SK-N-SH (cell line): ENCODE data around the gene ARID4A. TPM values are rescaled to one million over a fixed set of nuclear protein-coding genes. Genes with fewer than 3 reads are reported as not detected.

Source experiments
- CTCF ChIA-PET: fragments of 300-600, 350-600 bp; formaldehyde crosslinking; extraction: SDS; loops from one replicate; lab custom pipeline; 2021; lab: Yijun Ruan, JAX
- POLR2A ChIA-PET: fragments of 350-600 bp; sonication (Branson Sonifier 250); formaldehyde crosslinking; extraction: SDS; loops from one replicate; lab custom pipeline; 2020; ENCODE audit warnings: antibody characterized with exemption, inconsistent platforms; lab: Yijun Ruan, JAX
- DNase-seq: peaks from one replicate; pipeline ENCODE4 v3.0.0; 2012
- H2AFZ ChIP-seq: fragments of 200-600 bp; sonication (generic); 2 replicates; pipeline ENCODE4 v1.8.1; 2016; ENCODE audit warnings: antibody characterized with exemption, mild to moderate bottlenecking, low read depth
- H3F3A ChIP-seq: fragments of 200-600 bp; sonication (generic); replicated peaks from 2 replicates; pipeline ENCODE3; 2016; ENCODE audit warnings: antibody characterized with exemption, mild to moderate bottlenecking; ENCODE audit not compliant: insufficient read depth
- H3K27ac ChIP-seq, 2 experiments: fragments of 200-500 bp in 1 of 2; fragments of 200-600 bp in 1 of 2; sonication (Bioruptor generic) in 1 of 2; sonication (generic), shearing (Covaris generic) in 1 of 2; 2 replicates each; pipeline versions ENCODE4 v1.5.1 to v1.6.1; 2014 to 2016; ENCODE audit warnings: low read depth in 2 of 2, inconsistent platforms in 1 of 2, low read length in 1 of 2, mild to moderate bottlenecking in 1 of 2, mixed read lengths in 1 of 2
- H3K27me3 ChIP-seq: fragments of 200-600 bp; sonication (generic), shearing (Covaris generic); 2 replicates; pipeline ENCODE4 v1.6.1; 2016; ENCODE audit warnings: mixed run types; ENCODE audit not compliant: insufficient read depth
- H3K36me3 ChIP-seq, 2 experiments: fragments of 200-500 bp in 1 of 2; fragments of 200-600 bp in 1 of 2; sonication (Bioruptor generic) in 1 of 2; sonication (generic) in 1 of 2; replicated peaks in 1 of 2; 2 replicates each; pipeline versions ENCODE3 to v1.5.1; 2014 to 2016; ENCODE audit warnings: low read length in 1 of 2, mild to moderate bottlenecking in 1 of 2; ENCODE audit not compliant: insufficient read depth in 2 of 2, control insufficient read depth in 1 of 2
- H3K4me1 ChIP-seq, 2 experiments: fragments of 200-500 bp in 1 of 2; fragments of 200-600 bp in 1 of 2; sonication (Bioruptor generic) in 1 of 2; sonication (generic), shearing (Covaris generic) in 1 of 2; 2 replicates each; pipeline versions ENCODE4 v1.5.1 to v1.6.1; 2014 to 2016; ENCODE audit warnings: low read depth in 1 of 2, low read length in 1 of 2, mixed run types in 1 of 2; ENCODE audit not compliant: insufficient read depth in 2 of 2, control insufficient read depth in 1 of 2
- H3K4me2 ChIP-seq: fragments of 200-600 bp; sonication (generic), shearing (Covaris generic); 2 replicates; pipeline ENCODE4 v1.6.1; 2017; ENCODE audit warnings: mixed run types
- H3K4me3 ChIP-seq, 2 experiments: fragments of 200-500 bp in 1 of 2; fragments of 200-600 bp in 1 of 2; sonication (Bioruptor generic) in 1 of 2; sonication (generic), shearing (Covaris generic) in 1 of 2; 2 replicates each; pipeline versions ENCODE4 v1.5.1 to v1.8.1; 2014 to 2016; ENCODE audit warnings: low read depth in 2 of 2, inconsistent platforms in 1 of 2, low read length in 1 of 2, mild to moderate bottlenecking in 1 of 2, mixed read lengths in 1 of 2, moderate library complexity in 1 of 2
- H3K79me2 ChIP-seq: fragments of 200-600 bp; sonication (generic); 2 replicates; pipeline ENCODE4 v1.8.1; 2017; ENCODE audit warnings: mild to moderate bottlenecking; ENCODE audit not compliant: insufficient read depth
- H3K9ac ChIP-seq: fragments of 200-600 bp; sonication (generic); 2 replicates; pipeline ENCODE4 v1.6.1; 2017; ENCODE audit warnings: mixed run types
- H3K9me2 ChIP-seq: fragments of 200-600 bp; sonication (generic); 2 replicates; pipeline ENCODE4 v1.6.1; 2017; ENCODE audit warnings: mixed run types
- H3K9me3 ChIP-seq: fragments of 200-600 bp; sonication (generic); 2 replicates; pipeline ENCODE4 v1.6.1; 2017; ENCODE audit warnings: mixed run types, mild to moderate bottlenecking, moderate library complexity
- H4K20me1 ChIP-seq: fragments of 200-600 bp; sonication (generic); 2 replicates; pipeline ENCODE4 v1.6.1; 2017; ENCODE audit warnings: mild to moderate bottlenecking, mixed run types; ENCODE audit not compliant: insufficient read depth
- FOSL2 ChIP-seq: IDR thresholded peaks from 2 replicates; pipeline ENCODE4 v1.4.0; 2012; ENCODE audit warnings: low read depth, mild to moderate bottlenecking, moderate library complexity, borderline replicate concordance
- FOXJ3 ChIP-seq: sonication (generic); formaldehyde crosslinking; IDR thresholded peaks from 2 replicates; pipeline ENCODE4 v1.5.1; 2020; ENCODE audit warnings: mild to moderate bottlenecking, missing genetic modification reagents
- FOXM1 ChIP-seq: IDR thresholded peaks from 2 replicates; pipeline ENCODE4 v1.4.0; 2012; ENCODE audit warnings: low read depth, mild to moderate bottlenecking
- GABPA ChIP-seq: IDR thresholded peaks from 2 replicates; pipeline ENCODE4 v1.4.0; 2012; ENCODE audit warnings: low read depth, mild to moderate bottlenecking
- GATA2 ChIP-seq: sonication (generic); formaldehyde crosslinking; IDR thresholded peaks from 2 replicates; pipeline ENCODE4 v1.5.0; 2020; ENCODE audit warnings: mild to moderate bottlenecking, missing genetic modification reagents
- MAX ChIP-seq: IDR thresholded peaks from 2 replicates; pipeline ENCODE4 v1.4.0; 2012; ENCODE audit warnings: low read depth
- MXI1 ChIP-seq: IDR thresholded peaks from 2 replicates; pipeline ENCODE4 v1.6.1; 2012; ENCODE audit warnings: mild to moderate bottlenecking, low read depth, low read length, improper control_type of control experiment
- NFIC ChIP-seq: IDR thresholded peaks from 2 replicates; pipeline ENCODE4 v1.4.0; 2012; ENCODE audit warnings: borderline replicate concordance
- NRF1 ChIP-seq: IDR thresholded peaks from 2 replicates; pipeline ENCODE4 v1.6.1; 2012; ENCODE audit warnings: low read depth, mild to moderate bottlenecking, low read length
- RAD21 ChIP-seq: IDR thresholded peaks from 2 replicates; pipeline ENCODE4 v1.6.1; 2012; ENCODE audit warnings: mild to moderate bottlenecking, low read length
- RXRA ChIP-seq: IDR thresholded peaks from 2 replicates; pipeline ENCODE4 v1.4.0; 2012; ENCODE audit warnings: low read depth, mild to moderate bottlenecking, borderline replicate concordance
- TCF12 ChIP-seq: IDR thresholded peaks from 2 replicates; pipeline ENCODE4 v1.4.0; 2012
- TEAD4 ChIP-seq: IDR thresholded peaks from 2 replicates; pipeline ENCODE4 v1.4.0; 2012; ENCODE audit warnings: mild to moderate bottlenecking, borderline replicate concordance; ENCODE audit not compliant: insufficient read depth
- YY1 ChIP-seq: IDR thresholded peaks from 2 replicates; pipeline ENCODE4 v1.4.0; 2012; ENCODE audit warnings: low read depth, mild to moderate bottlenecking
- WGBS: methylation state at CpG from one replicate; pipeline ENCODE4 v1.1.6; 2017; ENCODE audit warnings: low lambda C conversion rate; 5-methylcytosine and 5-hydroxymethylcytosine counted together
- polyA plus RNA-seq, 3 experiments: library from polyadenylated mRNA; depleted of rRNA; stranded (reverse); fragments of >200 nt; gene quantifications; 2 replicates each; pipeline ENCODE4 v1.2.3, GENCODE V29; 2012
- TF ChIP-seq, protein P1 (sequence below): IDR thresholded peaks from 2 replicates; pipeline ENCODE4 v1.6.1; 2012; ENCODE audit warnings: mild to moderate bottlenecking, low read depth, low read length, moderate library complexity
- TF ChIP-seq, protein P2 (sequence below): IDR thresholded peaks from 2 replicates; pipeline ENCODE4 v1.4.0; 2012; ENCODE audit warnings: low read depth, borderline replicate concordance

The ARID4A gene
- polyA plus RNA-seq, 1 of the 3 experiments (the other 2 are of a cell fraction) = 4.6 TPM

DNA sequence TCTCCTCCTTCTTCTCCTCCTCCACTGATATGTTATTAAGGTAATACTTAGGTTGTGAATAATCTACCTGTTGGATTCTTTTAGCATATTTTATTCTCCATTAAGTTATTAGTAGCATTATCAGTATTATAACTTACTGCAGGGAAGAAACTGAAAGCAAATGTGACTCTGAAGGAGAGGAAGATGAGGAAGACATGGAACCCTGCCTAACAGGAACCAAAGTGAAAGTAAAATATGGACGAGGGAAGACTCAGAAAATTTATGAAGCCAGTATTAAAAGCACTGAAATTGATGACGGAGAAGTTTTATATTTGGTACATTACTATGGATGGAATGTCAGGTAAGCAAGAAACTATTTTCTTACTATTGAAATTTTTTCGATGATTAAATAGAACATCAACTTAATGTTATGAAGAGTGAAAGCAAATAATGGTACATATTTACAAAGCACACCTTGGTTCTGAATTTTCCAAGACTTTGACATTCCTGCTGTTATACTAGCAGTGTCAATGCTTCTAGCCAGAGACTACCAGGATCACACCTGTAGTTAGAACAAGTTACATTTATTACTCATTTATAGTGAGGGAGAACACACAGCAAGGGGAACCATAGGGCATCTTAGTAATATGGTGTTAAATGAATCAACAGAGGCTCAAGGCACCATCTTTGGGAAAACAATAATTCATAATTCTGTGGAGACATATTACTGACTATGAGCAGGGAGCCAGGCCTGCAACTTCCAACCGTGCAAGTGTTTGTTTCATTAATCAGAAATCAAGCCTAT lies 55.4 kb downstream of the ARID4A start:
- no peak overlapping the region for H3K4me3 ChIP-seq
- DNase-seq = no peak
- H4K20me1 ChIP-seq = no peaks in the 10 kb centered on the region
- no peaks in the 10 kb centered on the region; the same call in 1 of the 2 replicates for H3K79me2 ChIP-seq
- no peak overlapping the region for H3K9ac ChIP-seq
- TF ChIP-seq MAX (no peak), FOXM1 (no peak), TCF12 (no peak), FOXJ3 (CRISPR knock-in tag) (no peak), FOSL2 (no peak), NFIC (no peak)
- TF ChIP-seq, protein P1, sequence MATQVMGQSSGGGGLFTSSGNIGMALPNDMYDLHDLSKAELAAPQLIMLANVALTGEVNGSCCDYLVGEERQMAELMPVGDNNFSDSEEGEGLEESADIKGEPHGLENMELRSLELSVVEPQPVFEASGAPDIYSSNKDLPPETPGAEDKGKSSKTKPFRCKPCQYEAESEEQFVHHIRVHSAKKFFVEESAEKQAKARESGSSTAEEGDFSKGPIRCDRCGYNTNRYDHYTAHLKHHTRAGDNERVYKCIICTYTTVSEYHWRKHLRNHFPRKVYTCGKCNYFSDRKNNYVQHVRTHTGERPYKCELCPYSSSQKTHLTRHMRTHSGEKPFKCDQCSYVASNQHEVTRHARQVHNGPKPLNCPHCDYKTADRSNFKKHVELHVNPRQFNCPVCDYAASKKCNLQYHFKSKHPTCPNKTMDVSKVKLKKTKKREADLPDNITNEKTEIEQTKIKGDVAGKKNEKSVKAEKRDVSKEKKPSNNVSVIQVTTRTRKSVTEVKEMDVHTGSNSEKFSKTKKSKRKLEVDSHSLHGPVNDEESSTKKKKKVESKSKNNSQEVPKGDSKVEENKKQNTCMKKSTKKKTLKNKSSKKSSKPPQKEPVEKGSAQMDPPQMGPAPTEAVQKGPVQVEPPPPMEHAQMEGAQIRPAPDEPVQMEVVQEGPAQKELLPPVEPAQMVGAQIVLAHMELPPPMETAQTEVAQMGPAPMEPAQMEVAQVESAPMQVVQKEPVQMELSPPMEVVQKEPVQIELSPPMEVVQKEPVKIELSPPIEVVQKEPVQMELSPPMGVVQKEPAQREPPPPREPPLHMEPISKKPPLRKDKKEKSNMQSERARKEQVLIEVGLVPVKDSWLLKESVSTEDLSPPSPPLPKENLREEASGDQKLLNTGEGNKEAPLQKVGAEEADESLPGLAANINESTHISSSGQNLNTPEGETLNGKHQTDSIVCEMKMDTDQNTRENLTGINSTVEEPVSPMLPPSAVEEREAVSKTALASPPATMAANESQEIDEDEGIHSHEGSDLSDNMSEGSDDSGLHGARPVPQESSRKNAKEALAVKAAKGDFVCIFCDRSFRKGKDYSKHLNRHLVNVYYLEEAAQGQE = no peak
- peaks cover 25 to 64% of the 10 kb centered on the region in 2 experiments for H3K36me3 ChIP-seq
- no peak overlapping the region for H3K27ac ChIP-seq
- CTCF ChIA-PET = interaction anchor here (1.4 kb wide), 1 partner anchor 11 kb away, joined by 4 read pairs; no protein-coding TSS in a partner anchor
- no peaks in the 10 kb centered on the region for H3K9me3 ChIP-seq
- H3K27me3 ChIP-seq = no peaks in the 10 kb centered on the region
- no peaks in the 10 kb centered on the region for H3K9me2 ChIP-seq
- H3F3A ChIP-seq = no peaks in the 10 kb centered on the region
- WGBS = 87% methylated on average over 4 of the region's 4 CpGs
- POLR2A ChIA-PET = no interaction called here
- H3K4me1 ChIP-seq = no peaks in the 10 kb centered on the region
- H2AFZ ChIP-seq = no peak overlapping the region
- no peak overlapping the region for H3K4me2 ChIP-seq

DNA sequence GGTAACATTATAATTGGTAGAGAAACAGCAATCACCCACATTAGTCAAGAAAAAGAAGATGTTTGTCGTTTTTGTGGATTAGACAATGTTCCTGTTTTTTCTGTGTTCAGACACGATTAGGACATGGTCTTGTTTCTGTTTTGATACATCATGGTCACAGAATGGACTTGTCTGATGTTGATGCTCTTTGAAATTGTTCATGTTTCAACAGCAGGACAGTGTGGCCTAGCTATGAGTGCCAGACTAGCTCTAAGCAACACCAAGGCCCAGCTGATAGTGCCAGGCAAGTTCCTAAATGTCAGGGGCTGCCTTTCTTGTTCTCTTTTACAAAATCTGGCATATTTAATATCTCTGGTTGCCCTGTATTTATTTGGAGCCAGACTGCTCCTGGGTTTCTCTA lies 56.5 kb downstream of the ARID4A start:
- Histone ChIP-seq H3K4me1 (no peaks in the 10 kb centered on the region), H3K9me3 (no peaks in the 10 kb centered on the region), H4K20me1 (no peaks in the 10 kb centered on the region), H3F3A (no peaks in the 10 kb centered on the region), H3K27ac (no peak overlapping the region), H3K4me2 (no peak overlapping the region), H3K27me3 (no peaks in the 10 kb centered on the region), H3K79me2 (no peaks in the 10 kb centered on the region), H3K36me3 (peaks cover 26 to 66% of the 10 kb centered on the region in 2 experiments), H3K9ac (no peak overlapping the region), H2AFZ (no peak overlapping the region), H3K4me3 (no peak overlapping the region), H3K9me2 (no peaks in the 10 kb centered on the region)
- ChIA-PET CTCF (no interaction called here), POLR2A (no interaction called here)
- DNase-seq = no peak
- TF ChIP-seq GATA2 (no peak), MXI1 (no peak), FOXM1 (no peak), NRF1 (no peak), RXRA (no peak), RAD21 (no peak), GABPA (no peak), TEAD4 (no peak), YY1 (no peak)
- TF ChIP-seq, protein P2, sequence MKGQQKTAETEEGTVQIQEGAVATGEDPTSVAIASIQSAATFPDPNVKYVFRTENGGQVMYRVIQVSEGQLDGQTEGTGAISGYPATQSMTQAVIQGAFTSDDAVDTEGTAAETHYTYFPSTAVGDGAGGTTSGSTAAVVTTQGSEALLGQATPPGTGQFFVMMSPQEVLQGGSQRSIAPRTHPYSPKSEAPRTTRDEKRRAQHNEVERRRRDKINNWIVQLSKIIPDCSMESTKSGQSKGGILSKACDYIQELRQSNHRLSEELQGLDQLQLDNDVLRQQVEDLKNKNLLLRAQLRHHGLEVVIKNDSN = no peak
- 95% methylated on average over 2 of the region's 2 CpGs for WGBS
